ENCODE measurements around the gene WNT4.

DNA sequence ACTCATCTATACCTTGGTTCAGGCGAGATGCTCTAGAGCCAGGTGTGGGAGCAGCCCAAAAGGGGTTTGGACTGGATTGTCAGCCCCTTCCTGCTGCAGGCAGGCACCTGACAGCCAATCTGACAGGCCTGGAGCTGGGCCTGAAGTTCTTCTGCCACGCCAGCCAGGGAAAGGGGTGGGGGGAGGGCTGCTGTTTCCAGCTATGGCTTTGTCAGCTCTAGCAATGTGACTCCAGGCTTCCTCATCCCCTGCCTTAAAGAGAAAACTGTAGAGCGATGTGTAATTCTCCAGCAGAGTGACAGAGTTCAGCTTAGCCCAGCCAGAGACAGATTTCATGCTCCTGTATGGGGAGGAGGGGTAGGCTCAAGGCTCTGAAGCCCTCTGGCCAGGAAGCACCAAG lies 30.3 kb downstream of the WNT4 start:
- TF ChIP-seq, protein P1, sequence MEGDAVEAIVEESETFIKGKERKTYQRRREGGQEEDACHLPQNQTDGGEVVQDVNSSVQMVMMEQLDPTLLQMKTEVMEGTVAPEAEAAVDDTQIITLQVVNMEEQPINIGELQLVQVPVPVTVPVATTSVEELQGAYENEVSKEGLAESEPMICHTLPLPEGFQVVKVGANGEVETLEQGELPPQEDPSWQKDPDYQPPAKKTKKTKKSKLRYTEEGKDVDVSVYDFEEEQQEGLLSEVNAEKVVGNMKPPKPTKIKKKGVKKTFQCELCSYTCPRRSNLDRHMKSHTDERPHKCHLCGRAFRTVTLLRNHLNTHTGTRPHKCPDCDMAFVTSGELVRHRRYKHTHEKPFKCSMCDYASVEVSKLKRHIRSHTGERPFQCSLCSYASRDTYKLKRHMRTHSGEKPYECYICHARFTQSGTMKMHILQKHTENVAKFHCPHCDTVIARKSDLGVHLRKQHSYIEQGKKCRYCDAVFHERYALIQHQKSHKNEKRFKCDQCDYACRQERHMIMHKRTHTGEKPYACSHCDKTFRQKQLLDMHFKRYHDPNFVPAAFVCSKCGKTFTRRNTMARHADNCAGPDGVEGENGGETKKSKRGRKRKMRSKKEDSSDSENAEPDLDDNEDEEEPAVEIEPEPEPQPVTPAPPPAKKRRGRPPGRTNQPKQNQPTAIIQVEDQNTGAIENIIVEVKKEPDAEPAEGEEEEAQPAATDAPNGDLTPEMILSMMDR (IDR thresholded peaks at IDR 0.05 in 8 of 11, conservative IDR thresholded peaks at IDR 0.05 in 3 of 11): no peak
- TF ChIP-seq POLR2AphosphoS5 (IDR thresholded peaks at IDR 0.05): no peak
